Endothelial cell of umbilical vein (primary cell): ENCODE data around the gene TXNRD2.

ENCODE experiments used
- CTCF ChIP-seq, 2 donors: IDR thresholded peaks; 1 replicate in 1 of 2; 2 replicates in 1 of 2; pipeline ENCODE4 v1.5.1; 2011; ENCODE audit warnings: low read length in 2 of 2, mild to moderate bottlenecking in 2 of 2, moderate library complexity in 2 of 2, control low read depth in 1 of 2, inconsistent platforms in 1 of 2, low read depth in 1 of 2; ENCODE audit not compliant: insufficient read depth in 1 of 2; ENCODE audit errors: extremely low read depth in 1 of 2
- EZH2 ChIP-seq: IDR thresholded peaks from 2 replicates; pipeline ENCODE4 v1.6.1; 2012; ENCODE audit warnings: borderline replicate concordance, low read depth, mild to moderate bottlenecking, moderate library complexity, low read length, inconsistent platforms; ENCODE audit not compliant: severe bottlenecking
- FOS ChIP-seq: IDR thresholded peaks from 2 replicates; pipeline ENCODE4 v1.6.1; 2011; ENCODE audit warnings: mild to moderate bottlenecking, low read length, moderate library complexity, borderline replicate concordance; ENCODE audit not compliant: insufficient read depth
- GATA2 ChIP-seq: IDR thresholded peaks from 2 replicates; pipeline ENCODE4 v1.7.0; 2011; ENCODE audit warnings: low read depth, mild to moderate bottlenecking, moderate library complexity, mixed read lengths, low read length; ENCODE audit not compliant: insufficient read length, insufficient read depth
- MAX ChIP-seq: IDR thresholded peaks from 2 replicates; pipeline ENCODE4 v1.6.1; 2011; ENCODE audit not compliant: insufficient read depth, insufficient read length
- MYC ChIP-seq: IDR thresholded peaks from one replicate; pipeline ENCODE4 v1.6.1; 2011; ENCODE audit warnings: mild to moderate bottlenecking, low read depth, low read length
- POLR2A ChIP-seq: IDR thresholded peaks from 2 replicates; pipeline ENCODE4 v1.6.1; 2012; ENCODE audit warnings: low read depth, mild to moderate bottlenecking, control low read depth, low read length
- POLR2AphosphoS5 ChIP-seq: IDR thresholded peaks from 2 replicates; pipeline ENCODE4 v1.6.1; 2012; ENCODE audit warnings: low read depth, mild to moderate bottlenecking, control low read depth, low read length, moderate library complexity; ENCODE audit not compliant: insufficient read depth

GRCh38 chr22:19988331-19988808 lies 46.8 kb upstream of the TXNRD2 start:
- TF ChIP-seq MAX (no peak), CTCF (IDR thresholded peaks at IDR 0.05; ENCODE audit: extremely low read depth in 1 of 2, insufficient read depth in 1 of 2, low read depth in 1 of 2, low read length in 2 of 2) (no peak), POLR2A (no peak), POLR2AphosphoS5 (no peak), MYC (no peak), EZH2 (no peak), GATA2 (no peak), FOS (no peak)
